K562 (cell line): Measurements from ENCODE around the gene SLC13A3. TPM values are rescaled to one million over a fixed set of nuclear protein-coding genes. Genes with fewer than 3 reads are reported as not detected.
A peak's percentile ranks its signal among the peaks of the same experiment; 100 is the strongest.

Experiments
- ATAC-seq: fragments of 200-7000 bp; cut with Tn5 transposase; 3 replicates; pipeline ENCODE4 v1.9.1; 2020; ENCODE audit warnings: moderate library complexity
- BruUV-seq: library from RNA; stranded (reverse); fragments of 400-500 nt; replicated peaks from 2 replicates; lab custom pipeline; 2021; lab: Mats Ljungman, UMichigan
- CTCF ChIA-PET: fragments of 300-600 bp; formaldehyde crosslinking; extraction: SDS; loops from one replicate; lab custom pipeline; 2021; ENCODE audit warnings: low intra/inter-chr PET ratio; lab: Yijun Ruan, JAX
- POLR2A ChIA-PET: fragments of 300-600, 350-650 bp; sonication (Branson Sonifier 250); formaldehyde crosslinking; extraction: SDS; loops from one replicate; lab custom pipeline; 2021; ENCODE audit warnings: antibody characterized with exemption, inconsistent platforms; lab: Yijun Ruan, JAX
- DNase-seq, 4 experiments: peaks; one replicate each; pipeline versions ENCODE4 v3.0.0 to v3.0.0-alpha.2; 2011 to 2018; ENCODE audit warnings: low spot score in 3 of 4, mixed read lengths in 3 of 4; ENCODE audit errors: extremely low read depth in 1 of 4
- FAIRE-seq: peaks from 2 replicates; lab custom pipeline; 2011; peaks lifted over from hg19 to GRCh38; lab: Jason Lieb, UNC
- H2AFZ ChIP-seq: 2 replicates; pipeline ENCODE4 v1.6.0; 2011; ENCODE audit warnings: low read depth, low read length, control low read depth, inconsistent platforms
- H3K27ac ChIP-seq: fragments of 200-600 bp; 3 replicates; pipeline ENCODE4 v1.8.0; 2011; ENCODE audit warnings: low read depth, mild to moderate bottlenecking, control low read depth, inconsistent platforms, low read length, moderate library complexity, mixed read lengths; ENCODE audit errors: extremely low read depth
- H3K27me3 ChIP-seq, 2 experiments: fragments of 300-600 bp in 1 of 2; 2 replicates in 1 of 2; 3 replicates in 1 of 2; pipeline versions ENCODE4 v1.6.0 to v1.8.0; 2011; ENCODE audit warnings: inconsistent platforms in 2 of 2, low read length in 2 of 2, mild to moderate bottlenecking in 1 of 2, mixed read lengths in 1 of 2, moderate library complexity in 1 of 2; ENCODE audit not compliant: control insufficient read depth in 2 of 2, insufficient read depth in 2 of 2
- H3K36me3 ChIP-seq: fragments of 300-600 bp; 3 replicates; pipeline ENCODE4 v1.8.0; 2011; ENCODE audit warnings: mild to moderate bottlenecking, low read length, inconsistent platforms; ENCODE audit not compliant: control insufficient read depth, insufficient read depth
- H3K4me1 ChIP-seq, 2 experiments: fragments of 200-600 bp in 1 of 2; replicated peaks in 1 of 2; 2 replicates in 1 of 2; 3 replicates in 1 of 2; pipeline versions ENCODE4 v1.5.1 to v1.8.0; 2011; ENCODE audit warnings: inconsistent platforms in 2 of 2, low read length in 2 of 2, mild to moderate bottlenecking in 1 of 2, mixed read lengths in 1 of 2, moderate library complexity in 1 of 2; ENCODE audit not compliant: control insufficient read depth in 2 of 2, insufficient read depth in 2 of 2
- H3K4me2 ChIP-seq: 2 replicates; pipeline ENCODE4 v1.6.1; 2011; ENCODE audit warnings: low read length, control low read depth, inconsistent platforms, mixed read lengths; ENCODE audit not compliant: insufficient read depth
- H3K4me3 ChIP-seq: fragments of 200-600 bp; sonication (generic), shearing (Covaris generic); 2 replicates; pipeline ENCODE4 v1.5.1; 2016; ENCODE audit warnings: control low read depth, inconsistent platforms
- H3K79me2 ChIP-seq: fragments of 200-600 bp; 3 replicates; pipeline ENCODE4 v1.8.0; 2011; ENCODE audit warnings: low read length, inconsistent platforms; ENCODE audit not compliant: control insufficient read depth, insufficient read depth
- H3K9ac ChIP-seq, 2 experiments: 2 replicates each; pipeline versions ENCODE4 v1.6.0 to v1.6.1; 2011; ENCODE audit warnings: low read depth in 2 of 2, low read length in 2 of 2, control low read depth in 1 of 2, inconsistent platforms in 1 of 2, mild to moderate bottlenecking in 1 of 2, mixed read lengths in 1 of 2; ENCODE audit not compliant: insufficient read depth in 1 of 2
- H3K9me1 ChIP-seq: one replicate; pipeline ENCODE4 v1.6.0; 2011; ENCODE audit warnings: inconsistent platforms, mild to moderate bottlenecking, low read length, moderate library complexity; ENCODE audit not compliant: control insufficient read depth, insufficient read depth
- H3K9me3 ChIP-seq: replicated peaks from 2 replicates; pipeline ENCODE4 v1.5.1; 2011; ENCODE audit warnings: low read depth, low read length, inconsistent platforms; ENCODE audit not compliant: control insufficient read depth, insufficient read depth
- H4K20me1 ChIP-seq: replicated peaks from 2 replicates; pipeline ENCODE4 v1.6.1; 2011; ENCODE audit warnings: low read length, inconsistent platforms, mixed read lengths; ENCODE audit not compliant: control insufficient read depth, insufficient read depth
- CBFA2T2 ChIP-seq: fragments of 450-650 bp; conservative IDR thresholded peaks from 2 replicates; pipeline ENCODE4 v1.6.1; 2017; ENCODE audit warnings: mild to moderate bottlenecking
- CBFA2T3 ChIP-seq: fragments of 450-650 bp; IDR thresholded peaks from 2 replicates; pipeline ENCODE4 v1.6.1; 2017
- EP300 ChIP-seq: IDR thresholded peaks from 2 replicates; pipeline ENCODE4 v1.6.1; 2012; ENCODE audit warnings: low read length, improper control_type of control experiment
- HDAC6 ChIP-seq: IDR thresholded peaks from 2 replicates; pipeline ENCODE4 v1.6.1; 2012; ENCODE audit warnings: low read depth, mild to moderate bottlenecking, control low read depth, inconsistent platforms, low read length, moderate library complexity
- KLF1 ChIP-seq: fragments of 450-650 bp; IDR thresholded peaks from 2 replicates; pipeline ENCODE4 v1.6.1; 2016; ENCODE audit warnings: missing genetic modification characterization, missing compliant biosample characterization
- PPARD ChIP-seq: fragments of 250-450 bp; sonication (Bioruptor Pico); IDR thresholded peaks from 2 replicates; pipeline ENCODE4 v1.8.0; 2022; ENCODE audit warnings: inconsistent platforms, mild to moderate bottlenecking, moderate library complexity
- ZNF511 ChIP-seq: sonication (generic); formaldehyde crosslinking; IDR thresholded peaks from 2 replicates; pipeline ENCODE4 v1.8.0; 2022; ENCODE audit warnings: mild to moderate bottlenecking, missing genetic modification reagents
- WGBS: fragments of 100-300 bp; shearing (Covaris generic); methylation state at CpG from one replicate; pipeline ENCODE4 v1.1.6; 2016; ENCODE audit warnings: low coverage, mixed read lengths; ENCODE audit not compliant: insufficient coverage; ENCODE audit errors: missing lambda C conversion rate; 5-methylcytosine and 5-hydroxymethylcytosine counted together
- in situ Hi-C: fragments of 300-500 bp; cut with MboI; formaldehyde crosslinking; loops from 4 replicates; pipeline ENCODE4 v1.15.0; 2018; ENCODE audit warnings: inconsistent platforms, mixed read lengths
- intact Hi-C: fragments of 100-400 bp; cut with micrococcal nuclease; formaldehyde crosslinking; loops from 2 replicates; pipeline ENCODE4 v1.14.2; 2022
- polyA plus RNA-seq, 8 experiments: library from polyadenylated mRNA; depleted of rRNA in 4 of 8; stranded (reverse) in 5 of 8; unstranded in 3 of 8; fragments of >200 nt; fragmentation: Nextera tagmentation in 2 of 8; fragmentation: Illumina TruSeq in 1 of 8; extraction: Ambion mirVana in 2 of 8; extraction: Trizol in 1 of 8; gene quantifications; 2 replicates each; pipeline versions ENCODE4 v1.2.1 to v1.2.3, GENCODE V29; 2011 to 2014; ENCODE audit warnings: inconsistent platforms in 1 of 8, missing spikeins in 1 of 8
- total RNA-seq, 7 experiments: library from RNA; depleted of rRNA in 6 of 7; stranded (reverse); fragments of >200 nt in 6 of 7; fragmentation: Illumina TruSeq in 2 of 7; extraction: Trizol in 2 of 7; gene quantifications; 2 replicates each; pipeline versions ENCODE4 v1.2.1 to v1.2.3, GENCODE V29; 2011 to 2021; ENCODE audit warnings: low replicate concordance in 1 of 7
- TF ChIP-seq, protein P1 (sequence below): fragments of 250-450 bp; sonication (Bioruptor Pico); IDR thresholded peaks from 2 replicates; pipeline ENCODE4 v1.6.1; 2021; ENCODE audit warnings: mild to moderate bottlenecking
- TF ChIP-seq, protein P2 (sequence below): sonication (generic); formaldehyde crosslinking; IDR thresholded peaks from 2 replicates; pipeline ENCODE4 v1.8.0; 2023; ENCODE audit warnings: mild to moderate bottlenecking, missing genetic modification reagents

Gene SLC13A3
- total and polyA plus RNA-seq, 9 of the 15 experiments (the other 6 are each of a cell fraction or from before 2014, with no cell fraction given), result 5.5 to 16.4 (median 8.5) TPM

DNA sequence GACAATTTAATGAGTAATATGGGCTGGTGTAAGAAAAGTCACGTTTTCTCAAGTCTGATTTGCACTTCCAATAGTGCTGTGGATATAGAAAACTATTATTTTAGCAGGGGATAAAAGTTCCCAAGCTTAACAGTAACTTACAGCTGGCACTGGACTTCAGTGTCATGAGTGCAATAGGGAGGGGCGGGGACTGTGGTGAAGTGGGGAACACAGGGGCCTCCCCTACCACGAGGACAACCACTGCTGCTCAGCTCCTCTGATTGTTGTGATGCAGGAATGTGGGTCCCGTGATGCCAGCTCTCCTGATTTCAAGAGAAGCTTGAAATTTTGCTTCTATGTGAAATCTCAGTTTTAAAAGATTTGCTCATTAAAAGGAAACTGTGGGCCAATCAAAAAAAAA lies 24.0 kb downstream of the SLC13A3 start (continued):
- TF ChIP-seq HDAC6 (no peak), EP300 (no peak), PPARD (CRISPR knock-in tag) (no peak), ZNF511 (CRISPR knock-in tag) (no peak)
- TF ChIP-seq, protein P1, sequence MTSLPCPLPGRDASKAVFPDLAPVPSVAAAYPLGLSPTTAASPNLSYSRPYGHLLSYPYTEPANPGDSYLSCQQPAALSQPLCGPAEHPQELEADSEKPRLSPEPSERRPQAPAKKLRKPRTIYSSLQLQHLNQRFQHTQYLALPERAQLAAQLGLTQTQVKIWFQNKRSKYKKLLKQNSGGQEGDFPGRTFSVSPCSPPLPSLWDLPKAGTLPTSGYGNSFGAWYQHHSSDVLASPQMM, result no peak
- TF ChIP-seq, protein P2, sequence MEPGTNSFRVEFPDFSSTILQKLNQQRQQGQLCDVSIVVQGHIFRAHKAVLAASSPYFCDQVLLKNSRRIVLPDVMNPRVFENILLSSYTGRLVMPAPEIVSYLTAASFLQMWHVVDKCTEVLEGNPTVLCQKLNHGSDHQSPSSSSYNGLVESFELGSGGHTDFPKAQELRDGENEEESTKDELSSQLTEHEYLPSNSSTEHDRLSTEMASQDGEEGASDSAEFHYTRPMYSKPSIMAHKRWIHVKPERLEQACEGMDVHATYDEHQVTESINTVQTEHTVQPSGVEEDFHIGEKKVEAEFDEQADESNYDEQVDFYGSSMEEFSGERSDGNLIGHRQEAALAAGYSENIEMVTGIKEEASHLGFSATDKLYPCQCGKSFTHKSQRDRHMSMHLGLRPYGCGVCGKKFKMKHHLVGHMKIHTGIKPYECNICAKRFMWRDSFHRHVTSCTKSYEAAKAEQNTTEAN, result no peak

- no TSS peak for BruUV-seq
- peak overlapping the region in 1 of 2 experiments; percentile 69; a peak in 1 of 4 replicates for H3K9ac ChIP-seq
- H3K4me3 ChIP-seq, result no peak overlapping the region
- H3K36me3 ChIP-seq, result no peaks in the 10 kb centered on the region
- no peak overlapping the region for H3K4me2 ChIP-seq
- H3K79me2 ChIP-seq, result no peaks in the 10 kb centered on the region
- H3K9me3 ChIP-seq, result 0 out of 2 replicates have a peak, but pooled peaks cover 2% of the 10 kb centered on the region
- in situ Hi-C loops, result no loop called here
- intact Hi-C loops, result no loop called here
- no peaks in the 10 kb centered on the region for H4K20me1 ChIP-seq
- ChIA-PET CTCF (no interaction called here), POLR2A (interaction anchor here (0.8 to 1.5 kb wide), 2 partner anchors 10 kb away, joined by 3 to 4 read pairs; no protein-coding TSS in a partner anchor)
- H3K27ac ChIP-seq, result no peak overlapping the region
- WGBS, result 14% methylated on average over 4 of the region's 4 CpGs
- ATAC-seq (no peak), FAIRE-seq (no peak), DNase-seq (peak in 1 of 4 experiments; percentile 28)
- H3K27me3 ChIP-seq, result no peaks in the 10 kb centered on the region
- TF ChIP-seq CBFA2T3 (peak; percentile 35; the same call in 1 of the 2 replicates), CBFA2T2 (0 out of 2 replicates have a peak, but pooled peaks have one; percentile 16), KLF1 (no peak)
- no peaks in the 10 kb centered on the region for H3K9me1 ChIP-seq
- peaks cover 5 to 8% of the 10 kb centered on the region in 2 experiments; a peak in 4 of 5 replicates for H3K4me1 ChIP-seq
- H2AFZ ChIP-seq, result no peak overlapping the region
Measured at GRCh38 chr20:46626758-46627157, 24.5 kb downstream of the SLC13A3 start.
